Measurements from ENCODE around the gene TMCC1.
A peak's percentile ranks its signal among the peaks of the same experiment; 100 is the strongest.

TMCC1 gene

DNA sequence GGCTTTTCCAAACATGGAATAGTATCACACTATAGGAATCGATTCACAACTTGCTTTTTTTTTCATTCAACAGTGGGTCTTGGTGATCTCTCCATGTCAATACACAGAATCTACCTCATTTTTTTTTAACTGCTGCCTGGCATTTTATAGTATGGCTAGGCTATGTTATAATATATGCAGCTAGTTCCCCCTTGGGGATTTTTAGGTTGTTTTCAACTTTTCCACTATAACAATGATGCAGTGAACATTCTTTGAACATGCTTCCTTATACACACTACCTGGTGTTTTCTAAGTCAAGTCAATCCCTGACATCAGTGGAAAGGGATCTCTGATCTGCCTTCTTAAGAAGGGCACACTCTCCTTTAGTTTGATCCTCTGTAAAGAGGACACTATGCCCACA is 240.5 kb downstream of the TMCC1 start:
- no peaks in the 10 kb centered on the region for H3K9me2 ChIP-seq (replicated peaks; ENCODE audit: low read depth, low read length)
- H3K4me3 ChIP-seq (ENCODE audit: low read length, poor library complexity, severe bottlenecking), result no peak overlapping the region
- TF ChIP-seq, protein P1, sequence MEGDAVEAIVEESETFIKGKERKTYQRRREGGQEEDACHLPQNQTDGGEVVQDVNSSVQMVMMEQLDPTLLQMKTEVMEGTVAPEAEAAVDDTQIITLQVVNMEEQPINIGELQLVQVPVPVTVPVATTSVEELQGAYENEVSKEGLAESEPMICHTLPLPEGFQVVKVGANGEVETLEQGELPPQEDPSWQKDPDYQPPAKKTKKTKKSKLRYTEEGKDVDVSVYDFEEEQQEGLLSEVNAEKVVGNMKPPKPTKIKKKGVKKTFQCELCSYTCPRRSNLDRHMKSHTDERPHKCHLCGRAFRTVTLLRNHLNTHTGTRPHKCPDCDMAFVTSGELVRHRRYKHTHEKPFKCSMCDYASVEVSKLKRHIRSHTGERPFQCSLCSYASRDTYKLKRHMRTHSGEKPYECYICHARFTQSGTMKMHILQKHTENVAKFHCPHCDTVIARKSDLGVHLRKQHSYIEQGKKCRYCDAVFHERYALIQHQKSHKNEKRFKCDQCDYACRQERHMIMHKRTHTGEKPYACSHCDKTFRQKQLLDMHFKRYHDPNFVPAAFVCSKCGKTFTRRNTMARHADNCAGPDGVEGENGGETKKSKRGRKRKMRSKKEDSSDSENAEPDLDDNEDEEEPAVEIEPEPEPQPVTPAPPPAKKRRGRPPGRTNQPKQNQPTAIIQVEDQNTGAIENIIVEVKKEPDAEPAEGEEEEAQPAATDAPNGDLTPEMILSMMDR (conservative IDR thresholded peaks at IDR 0.05; ENCODE audit: low read length), result no peak
- no peak for TF ChIP-seq EZH2phosphoT487 (IDR thresholded peaks at IDR 0.05; ENCODE audit: borderline replicate concordance)
- no peak overlapping the region for H2AFZ ChIP-seq (ENCODE audit: low read length)
- H3K36me3 ChIP-seq (ENCODE audit: insufficient read depth, low read length), result peaks cover 22% of the 10 kb centered on the region; the same call in 1 of the 2 replicates
- H3K27me3 ChIP-seq (ENCODE audit: insufficient read depth, low read length, poor library complexity, severe bottlenecking), result no peaks in the 10 kb centered on the region
- H3K4me1 ChIP-seq (ENCODE audit: insufficient read depth, low read length, poor library complexity, severe bottlenecking), result peaks cover 18% of the 10 kb centered on the region
- H3F3A ChIP-seq (ENCODE audit: low read depth), result no peaks in the 10 kb centered on the region
- no peak overlapping the region for H3K4me2 ChIP-seq (ENCODE audit: low read depth, low read length, poor library complexity, severe bottlenecking)
- no peaks in the 10 kb centered on the region for H3K79me2 ChIP-seq (ENCODE audit: insufficient read depth, low read length)
- no peaks in the 10 kb centered on the region for H4K20me1 ChIP-seq (ENCODE audit: insufficient read depth, low read length, poor library complexity, severe bottlenecking)
- H3K9ac ChIP-seq (ENCODE audit: low read depth, low read length, poor library complexity, severe bottlenecking), result no peak overlapping the region
- H3K9me3 ChIP-seq (ENCODE audit: insufficient read depth, low read depth, low read length), result no peaks in the 10 kb centered on the region

DNA sequence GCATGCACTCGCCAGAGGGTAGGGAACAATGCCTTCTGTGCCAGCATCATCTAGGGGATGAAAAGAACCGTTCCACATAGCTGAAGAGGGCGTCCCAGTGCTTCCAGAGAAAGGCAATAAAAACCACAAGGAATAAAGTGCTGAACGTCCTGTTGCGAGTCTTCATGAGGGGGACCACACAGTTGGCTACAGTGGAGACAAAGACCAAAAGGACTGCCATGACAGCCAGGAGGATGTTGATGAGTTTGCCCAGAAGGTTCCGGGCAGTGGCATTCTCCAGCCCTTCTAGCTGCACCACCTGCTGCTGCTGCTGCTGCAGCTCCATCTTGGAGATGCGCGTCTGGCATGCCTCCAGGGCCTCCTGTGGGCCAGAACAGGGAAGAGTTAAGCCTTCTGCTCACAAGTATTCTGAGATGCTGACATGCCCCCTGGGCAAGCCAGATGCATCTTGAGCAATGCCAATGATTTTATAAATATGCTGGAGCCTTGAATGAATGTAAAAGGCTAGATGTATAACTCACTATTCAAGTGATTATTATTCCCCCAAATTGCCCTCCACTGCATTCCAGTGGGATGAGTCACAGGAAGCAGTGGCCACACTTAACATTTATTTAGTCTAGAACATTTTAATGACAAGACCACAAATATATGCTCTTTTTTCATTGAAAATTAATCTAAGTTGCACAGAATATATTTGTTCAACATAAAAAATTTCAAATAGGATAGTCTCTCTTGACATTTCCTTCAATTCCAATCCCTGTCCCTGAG is 241.9 kb downstream of the TMCC1 start:
- Histone ChIP-seq H3K9me2 (replicated peaks; ENCODE audit: low read depth, low read length) (no peaks in the 10 kb centered on the region), H3K4me2 (ENCODE audit: low read depth, low read length, poor library complexity, severe bottlenecking) (no peak overlapping the region), H3K4me3 (ENCODE audit: low read length, poor library complexity, severe bottlenecking) (no peak overlapping the region), H3K4me1 (ENCODE audit: insufficient read depth, low read length, poor library complexity, severe bottlenecking) (peaks cover 4% of the 10 kb centered on the region), H3K36me3 (ENCODE audit: insufficient read depth, low read length) (peaks cover 22% of the 10 kb centered on the region; the same call in 1 of the 2 replicates), H3K27me3 (ENCODE audit: insufficient read depth, low read length, poor library complexity, severe bottlenecking) (no peaks in the 10 kb centered on the region), H3F3A (ENCODE audit: low read depth) (no peaks in the 10 kb centered on the region), H4K20me1 (ENCODE audit: insufficient read depth, low read length, poor library complexity, severe bottlenecking) (no peaks in the 10 kb centered on the region), H2AFZ (ENCODE audit: low read length) (no peak overlapping the region), H3K79me2 (ENCODE audit: insufficient read depth, low read length) (no peaks in the 10 kb centered on the region), H3K9ac (ENCODE audit: low read depth, low read length, poor library complexity, severe bottlenecking) (no peak overlapping the region), H3K9me3 (ENCODE audit: insufficient read depth, low read depth, low read length) (no peaks in the 10 kb centered on the region)
- TF ChIP-seq, protein P1 (conservative IDR thresholded peaks at IDR 0.05; ENCODE audit: low read length), result no peak
- TF ChIP-seq EZH2phosphoT487 (IDR thresholded peaks at IDR 0.05; ENCODE audit: borderline replicate concordance), result no peak

DNA sequence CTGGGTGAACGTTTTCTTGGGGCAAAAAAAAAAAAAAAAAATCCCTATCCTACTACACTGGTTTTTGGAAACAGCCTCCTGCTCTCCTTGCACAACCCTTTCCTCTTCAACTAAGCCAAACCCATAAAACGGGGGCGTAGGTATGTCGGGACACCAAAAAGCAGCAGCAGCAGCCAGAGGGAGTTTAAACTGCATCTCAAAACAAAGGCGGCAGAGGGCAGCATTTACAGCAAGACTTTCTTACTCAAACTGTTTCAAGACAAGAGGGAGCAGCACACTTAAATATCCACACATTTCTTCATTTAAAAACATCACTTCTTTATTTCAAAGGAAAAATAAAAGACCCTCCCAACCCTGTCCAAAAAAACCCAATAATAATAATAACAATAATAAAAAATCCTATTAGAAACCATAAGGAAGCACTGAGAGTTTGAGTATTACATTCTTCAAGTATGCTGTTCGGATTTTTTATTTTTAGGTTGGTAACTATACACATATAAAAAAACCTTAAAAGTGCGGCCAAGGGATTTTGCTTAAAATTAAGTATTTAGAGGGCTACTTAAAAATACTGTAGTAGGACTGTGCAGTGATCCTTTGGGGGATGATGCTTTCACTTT is 243.1 kb downstream of the TMCC1 start:
- Histone ChIP-seq H3K4me1 (ENCODE audit: insufficient read depth, low read length, poor library complexity, severe bottlenecking) (no peaks in the 10 kb centered on the region), H3K27me3 (ENCODE audit: insufficient read depth, low read length, poor library complexity, severe bottlenecking) (no peaks in the 10 kb centered on the region), H3K79me2 (ENCODE audit: insufficient read depth, low read length) (no peaks in the 10 kb centered on the region), H2AFZ (ENCODE audit: low read length) (no peak overlapping the region), H3K4me3 (ENCODE audit: low read length, poor library complexity, severe bottlenecking) (no peak overlapping the region), H3K36me3 (ENCODE audit: insufficient read depth, low read length) (peaks cover 22% of the 10 kb centered on the region; the same call in 1 of the 2 replicates), H3K4me2 (ENCODE audit: low read depth, low read length, poor library complexity, severe bottlenecking) (no peak overlapping the region), H3K9ac (ENCODE audit: low read depth, low read length, poor library complexity, severe bottlenecking) (no peak overlapping the region), H3K9me3 (ENCODE audit: insufficient read depth, low read depth, low read length) (no peaks in the 10 kb centered on the region), H3F3A (ENCODE audit: low read depth) (no peaks in the 10 kb centered on the region), H3K9me2 (replicated peaks; ENCODE audit: low read depth, low read length) (no peaks in the 10 kb centered on the region), H4K20me1 (ENCODE audit: insufficient read depth, low read length, poor library complexity, severe bottlenecking) (no peaks in the 10 kb centered on the region)
- TF ChIP-seq, protein P1 (conservative IDR thresholded peaks at IDR 0.05; ENCODE audit: low read length), result peak; percentile 82
- no peak for TF ChIP-seq EZH2phosphoT487 (IDR thresholded peaks at IDR 0.05; ENCODE audit: borderline replicate concordance)
